Muscle of leg (tissue), 11 donors: ENCODE measurements around the gene STRN4. TPM values are rescaled to one million over a fixed set of nuclear protein-coding genes. Genes with fewer than 3 reads are reported as not detected.
"Not testable (repeated sequence)": the region's sequence is repeated elsewhere in the genome, so short reads cannot be mapped to it uniquely, and the experiment has no call there.

ENCODE experiments used
- DNase-seq: peaks from one replicate; pipeline ENCODE4 v3.0.0; 2013
- H3K27ac ChIP-seq: one replicate; pipeline ENCODE4 v1.5.1; 2013; ENCODE audit warnings: mild to moderate bottlenecking, low read length, control low read depth
- H3K27me3 ChIP-seq: one replicate; pipeline ENCODE4 v1.6.1; 2013; ENCODE audit warnings: low read length; ENCODE audit not compliant: control insufficient read depth, insufficient read depth
- H3K36me3 ChIP-seq: one replicate; pipeline ENCODE4 v1.6.1; 2013; ENCODE audit warnings: low read length; ENCODE audit not compliant: control insufficient read depth, insufficient read depth
- H3K4me1 ChIP-seq: one replicate; pipeline ENCODE4 v1.6.1; 2013; ENCODE audit warnings: low read length; ENCODE audit not compliant: control insufficient read depth, insufficient read depth
- H3K4me3 ChIP-seq: one replicate; pipeline ENCODE4 v1.5.1; 2013; ENCODE audit warnings: low read length, control low read depth
- H3K9me3 ChIP-seq: replicated peaks from 2 replicates; pipeline ENCODE4 v1.6.1; 2013; ENCODE audit warnings: low read depth, low read length; ENCODE audit not compliant: control insufficient read depth
- WGBS: methylation state at CpG from one replicate; pipeline ENCODE4 v1.1.5; 2013; ENCODE audit warnings: missing lambda C conversion rate; ENCODE audit not compliant: insufficient coverage; 5-methylcytosine and 5-hydroxymethylcytosine counted together
- polyA plus RNA-seq, 8 donors: library from polyadenylated mRNA; unstranded; fragments of 120-200 nt; gene quantifications; one replicate each; pipeline versions ENCODE4 v1.2.1 to v1.2.3, GENCODE V29; 2013; ENCODE audit warnings: inconsistent platforms in 1 of 8, low replicate concordance in 1 of 8; ENCODE audit not compliant: insufficient read length in 8 of 8, insufficient read depth in 1 of 8
- total RNA-seq: library from RNA; stranded (reverse); fragments of 120-200 nt; gene quantifications from one replicate; pipeline ENCODE4 v1.2.4, GENCODE V29; 2013

The STRN4 gene
- total and polyA plus RNA-seq, 9 donors, result 35.2 to 66.0 (median 55.7) TPM

- H3K27me3 ChIP-seq, result no peaks in the 10 kb centered on the region
- H3K36me3 ChIP-seq, result peaks cover 27% of the 10 kb centered on the region
- peaks cover 33% of the 10 kb centered on the region for H3K4me1 ChIP-seq
- peak overlapping the region; percentile 94 for H3K27ac ChIP-seq
- no peak for DNase-seq
- peak overlapping the region; percentile 61 for H3K4me3 ChIP-seq
- H3K9me3 ChIP-seq, result no peaks in the 10 kb centered on the region
- 4% methylated on average over 4 of the region's 12 CpGs for WGBS
These were observed 31.7 kb downstream of the STRN4 start for GRCh38 chr19:46714444-46715106.

- no peaks in the 10 kb centered on the region for H3K9me3 ChIP-seq
- no peaks in the 10 kb centered on the region for H3K27me3 ChIP-seq
- 0% methylated on average over 17 of the region's 39 CpGs for WGBS
- H3K27ac ChIP-seq, result peak overlapping the region; percentile 94
- peaks cover 31% of the 10 kb centered on the region for H3K4me1 ChIP-seq
- H3K36me3 ChIP-seq, result peaks cover 26% of the 10 kb centered on the region
- DNase-seq, result peak; percentile 97
- peak overlapping the region; percentile 61 for H3K4me3 ChIP-seq
These were observed 32.3 kb downstream of the STRN4 start for GRCh38 chr19:46713781-46714443.

- not testable (repeated sequence) for DNase-seq, H3K9me3 ChIP-seq, H3K4me3 ChIP-seq, H3K27me3 ChIP-seq
- Histone ChIP-seq H3K4me1 (peaks cover 22% of the 10 kb centered on the region), H3K36me3 (peaks cover 30% of the 10 kb centered on the region), H3K27ac (peak overlapping the region; percentile 94)
- WGBS, result 80% methylated on average over 1 of the region's 6 CpGs
These were observed 33.4 kb downstream of the STRN4 start for GRCh38 chr19:46712768-46713338.

- Histone ChIP-seq H3K36me3 (peaks cover 42% of the 10 kb centered on the region), H3K27ac (no peak overlapping the region), H3K9me3 (no peaks in the 10 kb centered on the region), H3K4me1 (peaks cover 13% of the 10 kb centered on the region), H3K4me3 (no peak overlapping the region), H3K27me3 (no peaks in the 10 kb centered on the region)
- 88% methylated on average over 20 of the region's 25 CpGs for WGBS
- no peak for DNase-seq
These were observed 35.6 kb downstream of the STRN4 start for GRCh38 chr19:46710687-46711086.

GRCh38 chr19:46704379-46705076 lies 41.7 kb downstream of the STRN4 start:
- Histone ChIP-seq H3K4me1 (no peaks in the 10 kb centered on the region), H3K27me3 (no peaks in the 10 kb centered on the region), H3K36me3 (peaks cover 64% of the 10 kb centered on the region), H3K27ac (no peak overlapping the region), H3K9me3 (no peaks in the 10 kb centered on the region), H3K4me3 (no peak overlapping the region)
- 30% methylated on average over 15 of the region's 21 CpGs for WGBS
- DNase-seq, result peak; percentile 53

- Histone ChIP-seq H3K27ac (no peak overlapping the region), H3K9me3 (no peaks in the 10 kb centered on the region), H3K4me1 (peaks cover 5% of the 10 kb centered on the region), H3K27me3 (no peaks in the 10 kb centered on the region), H3K4me3 (no peak overlapping the region), H3K36me3 (peaks cover 64% of the 10 kb centered on the region)
- DNase-seq, result no peak
- WGBS, result 93% methylated on average over 8 of the region's 13 CpGs
These were observed 45.5 kb downstream of the STRN4 start for GRCh38 chr19:46700704-46701103.

GRCh38 chr19:46698395-46699321 lies 47.6 kb downstream of the STRN4 start:
- Histone ChIP-seq H3K9me3 (no peaks in the 10 kb centered on the region), H3K27me3 (no peaks in the 10 kb centered on the region), H3K4me1 (peaks cover 5% of the 10 kb centered on the region), H3K27ac (no peak overlapping the region), H3K4me3 (no peak overlapping the region), H3K36me3 (peaks cover 68% of the 10 kb centered on the region)
- DNase-seq, result no peak
- 93% methylated on average over 11 of the region's 11 CpGs for WGBS

GRCh38 chr19:46697204-46697960 lies 48.9 kb downstream of the STRN4 start:
- no peaks in the 10 kb centered on the region for H3K9me3 ChIP-seq
- peaks cover 5% of the 10 kb centered on the region for H3K4me1 ChIP-seq
- no peak overlapping the region for H3K27ac ChIP-seq
- 30% methylated on average over 26 of the region's 39 CpGs for WGBS
- DNase-seq, result peak; percentile 84
- H3K27me3 ChIP-seq, result no peaks in the 10 kb centered on the region
- peaks cover 77% of the 10 kb centered on the region for H3K36me3 ChIP-seq
- peak overlapping the region; percentile 19 for H3K4me3 ChIP-seq

- DNase-seq, result no peak
- peaks cover 5% of the 10 kb centered on the region for H3K4me1 ChIP-seq
- H3K27me3 ChIP-seq, result no peaks in the 10 kb centered on the region
- H3K9me3 ChIP-seq, result no peaks in the 10 kb centered on the region
- no peak overlapping the region for H3K4me3 ChIP-seq
- 73% methylated on average over 9 of the region's 9 CpGs for whole genome bisulfite sequencing
- no peak overlapping the region for H3K27ac ChIP-seq
- H3K36me3 ChIP-seq, result peaks cover 82% of the 10 kb centered on the region
These were observed 49.4 kb downstream of the STRN4 start for GRCh38 chr19:46696866-46697203.
